Chondrocyte (in vitro differentiated cells): ENCODE measurements around the gene KTN1. TPM values are rescaled to one million over a fixed set of nuclear protein-coding genes. Genes with fewer than 3 reads are reported as not detected.

Source experiments
- DNase-seq: peaks from one replicate; pipeline ENCODE4 v3.0.0; 2021; ENCODE audit warnings: mixed read lengths, low spot score
- H3K27ac Mint-ChIP-seq: one replicate; pipeline ENCODE4 v1.8.0; 2021; ENCODE audit warnings: mild to moderate bottlenecking, moderate library complexity, mixed read lengths; ENCODE audit not compliant: unreplicated experiment
- H3K27me3 Mint-ChIP-seq: 2 replicates; pipeline ENCODE4 v1.8.0; 2021; ENCODE audit warnings: low read depth, mixed read lengths
- H3K36me3 Mint-ChIP-seq: 2 replicates; pipeline ENCODE4 v1.8.0; 2021; ENCODE audit warnings: low read depth, mixed read lengths
- H3K4me1 Mint-ChIP-seq: 2 replicates; pipeline ENCODE4 v1.8.0; 2021; ENCODE audit warnings: low read depth, mild to moderate bottlenecking, mixed read lengths
- H3K4me3 Mint-ChIP-seq: one replicate; pipeline ENCODE4 v1.8.0; 2021; ENCODE audit warnings: mild to moderate bottlenecking, moderate library complexity, mixed read lengths; ENCODE audit not compliant: unreplicated experiment
- H3K9me3 Mint-ChIP-seq: 2 replicates; pipeline ENCODE4 v1.8.0; 2021; ENCODE audit warnings: low read depth, mixed read lengths
- CTCF ChIP-seq: fragments of 200-600 bp; sonication (generic); IDR thresholded peaks from 2 replicates; pipeline ENCODE4 v1.5.0; 2021; ENCODE audit warnings: antibody characterized with exemption, mild to moderate bottlenecking, moderate library complexity
- long read RNA-seq: library from polyadenylated mRNA; stranded (forward); transcript quantifications from one replicate; pipeline ENCODE4 v2.0.0, GENCODE V29; 2021
- total RNA-seq: library from RNA; stranded (reverse); gene quantifications from 3 replicates; pipeline ENCODE4 v1.2.1, GENCODE V29; 2021

KTN1 gene
- 129 to 148 TPM (median 137 TPM) in 3 replicates for total RNA-seq
- long read RNA-seq, full-length matches to known transcripts = 156 of 370 reads
- long read RNA-seq, partial matches to known transcripts = 23 of 370 reads
- long read RNA-seq, other reads (novel, unspliced or antisense) = 191 of 370 reads

GRCh38 chr14:55579724-55580469 lies at the start of gene KTN1:
KTN1 (plus strand) TSS chr14:55580207; CDS start chr14:55612049, 31,842 bp downstream.
- no peaks in the 10 kb centered on the region for H3K9me3 Mint-ChIP-seq
- H3K4me1 Mint-ChIP-seq = peaks cover 21% of the 10 kb centered on the region
- peak; percentile 10 for TF ChIP-seq CTCF
- no peaks in the 10 kb centered on the region for H3K36me3 Mint-ChIP-seq
- peak within 1 kb of the TSS; percentile 96 for H3K4me3 Mint-ChIP-seq
- H3K27ac Mint-ChIP-seq = peak within 1 kb of the TSS; percentile 97
- DNase-seq = no peak
- H3K27me3 Mint-ChIP-seq = no peaks in the 10 kb centered on the region

- Mint-ChIP-seq H3K4me3 (no peak overlapping the region), H3K36me3 (peaks cover 4% of the 10 kb centered on the region), H3K9me3 (peaks cover 4% of the 10 kb centered on the region), H3K4me1 (peaks cover 4% of the 10 kb centered on the region), H3K27me3 (no peaks in the 10 kb centered on the region), H3K27ac (no peak overlapping the region)
- DNase-seq = no peak
- TF ChIP-seq CTCF = no peak
Measured at GRCh38 chr14:55530464-55530863, 49.5 kb upstream of the KTN1 start.

GRCh38 chr14:55532645-55533344 lies 47.2 kb upstream of the KTN1 start:
- no peak overlapping the region for H3K4me3 Mint-ChIP-seq
- H3K27ac Mint-ChIP-seq = no peak overlapping the region
- H3K4me1 Mint-ChIP-seq = peaks cover 8% of the 10 kb centered on the region
- peaks cover 16% of the 10 kb centered on the region for H3K9me3 Mint-ChIP-seq
- peaks cover 6% of the 10 kb centered on the region for H3K36me3 Mint-ChIP-seq
- H3K27me3 Mint-ChIP-seq = no peaks in the 10 kb centered on the region
- DNase-seq = no peak
- TF ChIP-seq CTCF = peak; percentile 33

GRCh38 chr14:55533960-55534359 lies 46.0 kb upstream of the KTN1 start:
- Mint-ChIP-seq H3K4me1 (peaks cover 5% of the 10 kb centered on the region), H3K4me3 (no peak overlapping the region), H3K9me3 (peaks cover 16% of the 10 kb centered on the region), H3K27ac (no peak overlapping the region), H3K36me3 (peaks cover 4% of the 10 kb centered on the region), H3K27me3 (no peaks in the 10 kb centered on the region)
- DNase-seq = no peak
- no peak for TF ChIP-seq CTCF

GRCh38 chr14:55535516-55536203 lies 44.3 kb upstream of the KTN1 start:
- Mint-ChIP-seq H3K4me1 (peaks cover 5% of the 10 kb centered on the region), H3K27ac (no peak overlapping the region), H3K4me3 (no peak overlapping the region), H3K36me3 (peaks cover 2% of the 10 kb centered on the region), H3K27me3 (no peaks in the 10 kb centered on the region), H3K9me3 (peaks cover 13% of the 10 kb centered on the region)
- no peak for DNase-seq
- no peak for TF ChIP-seq CTCF
